WTC11 (cell line): ENCODE data around the gene PDCL2. TPM values are rescaled to one million over a fixed set of nuclear protein-coding genes. Genes with fewer than 3 reads are reported as not detected.
A peak's percentile ranks its signal among the peaks of the same experiment; 100 is the strongest.

Experiments used
- ATAC-seq: fragments of 200-7000 bp; cut with Tn5 transposase; 2 replicates; pipeline ENCODE4 v1.10.0; 2021; ENCODE audit warnings: mild to moderate bottlenecking, moderate library complexity
- CTCF ChIA-PET: fragments of 300-600 bp; sonication (Branson Sonifier 250); formaldehyde crosslinking; loops from one replicate; lab custom pipeline; 2021; ENCODE audit warnings: antibody characterized with exemption; lab: Charles Lee
- POLR2A ChIA-PET: fragments of 350-600 bp; sonication (Branson Sonifier 250); formaldehyde crosslinking; loops from one replicate; lab custom pipeline; 2021; ENCODE audit warnings: antibody characterized with exemption; lab: Charles Lee
- DNase-seq: peaks from one replicate; pipeline ENCODE4 v3.0.0; 2021; ENCODE audit warnings: low spot score
- H3K27ac Mint-ChIP-seq: 2 replicates; pipeline ENCODE4 v1.8.0; 2021; ENCODE audit warnings: mixed read lengths
- H3K27me3 Mint-ChIP-seq: 2 replicates; pipeline ENCODE4 v1.8.0; 2021; ENCODE audit warnings: low read depth, mild to moderate bottlenecking, moderate library complexity, mixed read lengths
- H3K36me3 Mint-ChIP-seq: 2 replicates; pipeline ENCODE4 v1.8.0; 2021; ENCODE audit warnings: mixed read lengths
- H3K4me1 Mint-ChIP-seq: 2 replicates; pipeline ENCODE4 v1.8.0; 2022; ENCODE audit warnings: mixed read lengths
- H3K4me3 Mint-ChIP-seq: 2 replicates; pipeline ENCODE4 v1.8.0; 2021; ENCODE audit warnings: mild to moderate bottlenecking, moderate library complexity, mixed read lengths
- H3K9me3 Mint-ChIP-seq: 2 replicates; pipeline ENCODE4 v1.8.0; 2021; ENCODE audit warnings: mixed read lengths
- AR ChIP-seq: fragments of 250-450 bp; sonication (Bioruptor Pico); IDR thresholded peaks from 2 replicates; pipeline ENCODE4 v1.9.0; 2021; ENCODE audit warnings: mild to moderate bottlenecking
- ATF1 ChIP-seq: sonication (generic); formaldehyde crosslinking; IDR thresholded peaks from 2 replicates; pipeline ENCODE4 v1.8.1; 2023; ENCODE audit warnings: mild to moderate bottlenecking, moderate library complexity, missing genetic modification reagents
- ATF2 ChIP-seq: sonication (generic); formaldehyde crosslinking; IDR thresholded peaks from 2 replicates; pipeline ENCODE4 v1.8.1; 2022; ENCODE audit warnings: low read depth, missing genetic modification reagents, borderline replicate concordance
- ATF6 ChIP-seq: sonication (generic); formaldehyde crosslinking; IDR thresholded peaks from 2 replicates; pipeline ENCODE4 v1.8.1; 2023; ENCODE audit warnings: mild to moderate bottlenecking, missing genetic modification reagents
- CTCF ChIP-seq: fragments of 200-600 bp; IDR thresholded peaks from 2 replicates; pipeline ENCODE4 v1.8.0; 2022; ENCODE audit warnings: antibody characterized with exemption
- EMX1 ChIP-seq: fragments of 250-450 bp; sonication (Bioruptor Pico); IDR thresholded peaks from 2 replicates; pipeline ENCODE4 v1.8.0; 2021; ENCODE audit warnings: mild to moderate bottlenecking
- ESRRA ChIP-seq: sonication (generic); formaldehyde crosslinking; IDR thresholded peaks from 2 replicates; pipeline ENCODE4 v1.8.1; 2022; ENCODE audit warnings: mild to moderate bottlenecking, missing genetic modification reagents, borderline replicate concordance
- GRHL2 ChIP-seq: fragments of 250-450 bp; sonication (Bioruptor Pico); IDR thresholded peaks from 2 replicates; pipeline ENCODE4 v1.8.0; 2022; ENCODE audit warnings: mild to moderate bottlenecking, moderate library complexity; ENCODE audit not compliant: insufficient replicate concordance, severe bottlenecking
- MLX ChIP-seq: sonication (generic); formaldehyde crosslinking; IDR thresholded peaks from 2 replicates; pipeline ENCODE4 v1.8.1; 2023; ENCODE audit warnings: mild to moderate bottlenecking, missing genetic modification reagents, moderate library complexity
- NR2C2 ChIP-seq: sonication (generic); formaldehyde crosslinking; IDR thresholded peaks from 2 replicates; pipeline ENCODE4 v1.8.0; 2022; ENCODE audit warnings: mild to moderate bottlenecking, missing genetic modification reagents
- OVOL2 ChIP-seq: fragments of 250-450 bp; sonication (Bioruptor Pico); IDR thresholded peaks from 2 replicates; pipeline ENCODE4 v1.9.0; 2021; ENCODE audit warnings: mild to moderate bottlenecking, borderline replicate concordance
- PRDM15 ChIP-seq: sonication (generic); formaldehyde crosslinking; IDR thresholded peaks from 2 replicates; pipeline ENCODE4 v1.8.0; 2022; ENCODE audit warnings: missing genetic modification reagents
- ZBTB21 ChIP-seq: sonication (generic); formaldehyde crosslinking; IDR thresholded peaks from 2 replicates; pipeline ENCODE4 v1.8.1; 2023; ENCODE audit warnings: mild to moderate bottlenecking, missing genetic modification reagents, borderline replicate concordance
- ZNF138 ChIP-seq: sonication (generic); formaldehyde crosslinking; conservative IDR thresholded peaks from 2 replicates; pipeline ENCODE4 v1.8.1; 2022; ENCODE audit warnings: mild to moderate bottlenecking, moderate library complexity, missing genetic modification reagents
- total RNA-seq: library from RNA; stranded (reverse); gene quantifications from 3 replicates; pipeline ENCODE4 v1.2.3, GENCODE V29; 2021

PDCL2 gene
- total RNA-seq, 1 experiment from 2014 or later, result not detected

GRCh38 chr4:55637272-55637820 is 45.3 kb upstream of the PDCL2 start:
- ChIA-PET CTCF (interaction anchor here (0.6 to 1.1 kb wide), 2 partner anchors 38 to 89 kb away, joined by 3 read pairs; no protein-coding TSS in a partner anchor), POLR2A (interaction anchor here (0.5 kb wide), 1 partner anchor 182 kb away, joined by 3 read pairs; the partner anchor contains the start of gene EXOC1L)
- H3K4me1 Mint-ChIP-seq, result peaks cover 51% of the 10 kb centered on the region
- H3K4me3 Mint-ChIP-seq, result peak overlapping the region; percentile 83
- TF ChIP-seq ATF1 (no peak), EMX1 (CRISPR knock-in tag) (no peak), ZNF138 (CRISPR knock-in tag) (no peak), GRHL2 (CRISPR knock-in tag) (no peak), ZBTB21 (CRISPR knock-in tag) (no peak), ATF6 (CRISPR knock-in tag) (no peak), OVOL2 (CRISPR knock-in tag) (no peak), AR (CRISPR knock-in tag) (no peak), ATF2 (CRISPR knock-in tag) (no peak), NR2C2 (no peak), CTCF (no peak)
- DNase-seq (peak; percentile 52), ATAC-seq (peak; percentile 25)
- no peaks in the 10 kb centered on the region for H3K36me3 Mint-ChIP-seq
- peak overlapping the region; percentile 91 for H3K27ac Mint-ChIP-seq
- no peaks in the 10 kb centered on the region for H3K9me3 Mint-ChIP-seq
- H3K27me3 Mint-ChIP-seq, result peaks cover 23% of the 10 kb centered on the region

GRCh38 chr4:55636656-55636999 is 44.6 kb upstream of the PDCL2 start:
- peak; percentile 16 for DNase-seq
- ChIA-PET POLR2A (interaction anchor here (0.5 to 0.6 kb wide), 2 partner anchors 33 to 183 kb away, joined by 3 to 4 read pairs; partner anchors contain the start of gene EXOC1L), CTCF (interaction anchor here (0.6 to 2.9 kb wide), 4 partner anchors 27 to 90 kb away, joined by 3 to 7 read pairs (median 4); no protein-coding TSS in a partner anchor)
- Mint-ChIP-seq H3K27me3 (peaks cover 23% of the 10 kb centered on the region), H3K36me3 (peaks cover 3% of the 10 kb centered on the region), H3K4me3 (peak overlapping the region; percentile 83), H3K27ac (peak overlapping the region; percentile 92), H3K9me3 (peaks cover 4% of the 10 kb centered on the region), H3K4me1 (peaks cover 58% of the 10 kb centered on the region)
- TF ChIP-seq PRDM15, result no peak
- no peak for TF ChIP-seq MLX (CRISPR knock-in tag)
- TF ChIP-seq ESRRA, result no peak
- peak; percentile 31 for ATAC-seq
